ENCODE results near the gene MTA1.

Gene MTA1

DNA sequence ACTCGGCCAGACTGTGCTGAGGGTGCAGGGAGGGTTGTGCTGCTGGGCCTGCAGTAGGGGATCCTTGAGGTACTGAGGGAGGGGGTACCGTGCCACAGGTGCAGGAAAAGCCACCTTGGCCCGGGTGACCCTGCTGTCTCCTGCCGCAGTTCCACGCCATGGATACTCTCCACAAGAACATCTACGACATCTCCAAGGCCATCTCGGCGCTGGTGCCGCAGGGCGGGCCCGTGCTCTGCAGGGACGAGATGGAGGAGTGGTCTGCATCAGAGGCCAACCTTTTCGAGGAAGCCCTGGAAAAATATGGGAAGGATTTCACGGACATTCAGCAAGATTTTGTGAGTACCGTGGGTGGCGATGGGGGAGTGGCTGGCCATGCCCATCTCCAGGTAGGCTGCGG, 41.0 kb downstream of the MTA1 start:
- in situ Hi-C loops (cut with HindIII; ENCODE audit: low pct_ligation_motif_present, low sequenced_read_pairs), result no loop called here
- Histone ChIP-seq H3K4me3 (ENCODE audit: low read depth, low read length) (no peak overlapping the region), H3K27ac (no peak overlapping the region), H3K27me3 (replicated peaks) (no peaks in the 10 kb centered on the region), H3K36me3 (replicated peaks) (peaks cover 48% of the 10 kb centered on the region)
- TF ChIP-seq, protein P1, sequence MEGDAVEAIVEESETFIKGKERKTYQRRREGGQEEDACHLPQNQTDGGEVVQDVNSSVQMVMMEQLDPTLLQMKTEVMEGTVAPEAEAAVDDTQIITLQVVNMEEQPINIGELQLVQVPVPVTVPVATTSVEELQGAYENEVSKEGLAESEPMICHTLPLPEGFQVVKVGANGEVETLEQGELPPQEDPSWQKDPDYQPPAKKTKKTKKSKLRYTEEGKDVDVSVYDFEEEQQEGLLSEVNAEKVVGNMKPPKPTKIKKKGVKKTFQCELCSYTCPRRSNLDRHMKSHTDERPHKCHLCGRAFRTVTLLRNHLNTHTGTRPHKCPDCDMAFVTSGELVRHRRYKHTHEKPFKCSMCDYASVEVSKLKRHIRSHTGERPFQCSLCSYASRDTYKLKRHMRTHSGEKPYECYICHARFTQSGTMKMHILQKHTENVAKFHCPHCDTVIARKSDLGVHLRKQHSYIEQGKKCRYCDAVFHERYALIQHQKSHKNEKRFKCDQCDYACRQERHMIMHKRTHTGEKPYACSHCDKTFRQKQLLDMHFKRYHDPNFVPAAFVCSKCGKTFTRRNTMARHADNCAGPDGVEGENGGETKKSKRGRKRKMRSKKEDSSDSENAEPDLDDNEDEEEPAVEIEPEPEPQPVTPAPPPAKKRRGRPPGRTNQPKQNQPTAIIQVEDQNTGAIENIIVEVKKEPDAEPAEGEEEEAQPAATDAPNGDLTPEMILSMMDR (IDR thresholded peaks at IDR 0.05; ENCODE audit: low read depth, low read length, missing control alignments), result no peak
- no peak for DNase-seq

DNA sequence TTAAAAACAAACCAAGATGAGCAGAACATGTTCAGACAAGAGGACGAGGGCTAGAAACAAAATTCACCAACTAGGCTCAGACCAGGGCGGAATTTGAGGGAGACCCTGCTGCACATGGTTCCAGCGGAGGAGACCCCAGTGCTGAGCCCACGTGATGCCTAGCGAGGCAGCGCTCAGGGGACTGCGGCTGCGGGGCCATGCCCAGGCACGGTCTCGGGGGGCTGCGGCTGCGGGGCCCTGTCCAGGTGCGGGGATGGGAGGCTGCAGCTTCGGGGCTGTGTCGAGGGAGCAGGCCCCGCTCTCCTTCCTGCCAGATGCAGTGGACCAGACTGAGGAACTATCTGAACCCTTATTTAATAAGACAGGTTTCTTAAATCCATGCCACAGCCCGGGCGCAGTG, 42.3 kb downstream of the MTA1 start:
- no peak overlapping the region for H3K27ac ChIP-seq
- DNase-seq, result no peak
- no peaks in the 10 kb centered on the region for H3K27me3 ChIP-seq (replicated peaks)
- in situ Hi-C loops (cut with HindIII; ENCODE audit: low pct_ligation_motif_present, low sequenced_read_pairs), result no loop called here
- H3K36me3 ChIP-seq (replicated peaks), result peaks cover 51% of the 10 kb centered on the region
- TF ChIP-seq, protein P1 (IDR thresholded peaks at IDR 0.05; ENCODE audit: low read depth, low read length, missing control alignments), result no peak
- no peak overlapping the region for H3K4me3 ChIP-seq (ENCODE audit: low read depth, low read length)

DNA sequence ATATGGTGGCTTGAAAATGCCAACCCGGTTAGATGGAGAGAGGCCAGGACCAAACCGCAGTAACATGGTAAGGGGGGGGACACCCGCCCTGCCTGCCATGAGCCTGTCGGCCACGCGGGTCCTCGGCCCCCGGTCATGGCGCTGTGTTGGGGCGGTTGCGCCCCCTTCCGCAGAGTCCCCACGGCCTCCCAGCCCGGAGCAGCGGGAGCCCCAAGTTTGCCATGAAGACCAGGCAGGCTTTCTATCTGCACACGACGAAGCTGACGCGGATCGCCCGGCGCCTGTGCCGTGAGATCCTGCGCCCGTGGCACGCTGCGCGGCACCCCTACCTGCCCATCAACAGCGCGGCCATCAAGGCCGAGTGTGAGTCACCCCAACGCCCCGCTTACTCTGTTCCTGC, 44.9 kb downstream of the MTA1 start:
- DNase-seq, result no peak
- TF ChIP-seq, protein P1 (IDR thresholded peaks at IDR 0.05; ENCODE audit: low read depth, low read length, missing control alignments), result no peak
- Histone ChIP-seq H3K27ac (no peak overlapping the region), H3K27me3 (replicated peaks) (no peaks in the 10 kb centered on the region), H3K4me3 (ENCODE audit: low read depth, low read length) (no peak overlapping the region), H3K36me3 (replicated peaks) (peaks cover 60% of the 10 kb centered on the region)
- in situ Hi-C loops (cut with HindIII; ENCODE audit: low pct_ligation_motif_present, low sequenced_read_pairs), result no loop called here

DNA sequence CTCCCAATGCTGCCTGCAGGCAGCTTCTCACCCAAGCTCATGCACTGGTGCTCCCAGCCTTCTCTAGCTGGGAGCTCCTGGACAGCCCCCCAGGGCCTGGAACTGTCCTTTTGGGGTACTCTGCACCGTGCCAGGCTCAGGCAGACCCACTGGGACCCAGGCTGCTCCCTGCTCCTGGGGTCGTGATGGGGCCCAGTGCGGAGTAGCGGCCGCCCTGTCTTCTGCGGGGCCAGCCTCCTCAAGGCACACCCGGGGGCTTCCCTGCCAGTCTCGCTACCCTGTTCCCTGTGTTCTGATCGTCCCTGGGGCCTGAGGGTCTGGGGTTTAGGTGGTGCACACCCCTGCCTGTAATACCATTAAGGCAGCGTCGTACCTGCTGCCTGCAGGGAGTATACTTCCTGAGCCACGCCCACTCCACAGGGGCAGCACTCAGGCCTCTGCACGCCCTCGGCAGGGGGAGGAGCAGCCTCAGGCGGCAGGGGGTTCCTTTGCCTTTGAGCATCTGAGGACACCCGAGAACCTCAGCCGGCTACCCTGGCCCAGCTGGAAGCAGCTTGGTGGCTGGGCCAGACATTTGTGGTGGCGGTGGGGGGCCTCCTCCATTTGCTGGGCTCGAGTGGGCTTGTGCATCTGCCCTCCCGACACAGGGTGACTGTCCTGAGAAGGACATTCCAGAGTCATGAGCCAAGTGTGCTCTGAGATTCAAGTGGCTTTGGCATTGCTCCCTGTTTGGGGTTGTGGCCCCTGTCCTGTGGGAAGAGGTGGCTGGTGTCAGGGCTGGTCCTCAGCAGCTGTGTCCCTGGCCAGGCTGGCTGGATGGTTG, 45.8 kb downstream of the MTA1 start:
- DNase-seq, result no peak
- TF ChIP-seq, protein P1 (IDR thresholded peaks at IDR 0.05; ENCODE audit: low read depth, low read length, missing control alignments), result no peak
- Histone ChIP-seq H3K36me3 (replicated peaks) (peaks cover 60% of the 10 kb centered on the region), H3K27me3 (replicated peaks) (no peaks in the 10 kb centered on the region), H3K4me3 (ENCODE audit: low read depth, low read length) (no peak overlapping the region), H3K27ac (no peak overlapping the region)
- in situ Hi-C loops (cut with HindIII; ENCODE audit: low pct_ligation_motif_present, low sequenced_read_pairs), result no loop called here

DNA sequence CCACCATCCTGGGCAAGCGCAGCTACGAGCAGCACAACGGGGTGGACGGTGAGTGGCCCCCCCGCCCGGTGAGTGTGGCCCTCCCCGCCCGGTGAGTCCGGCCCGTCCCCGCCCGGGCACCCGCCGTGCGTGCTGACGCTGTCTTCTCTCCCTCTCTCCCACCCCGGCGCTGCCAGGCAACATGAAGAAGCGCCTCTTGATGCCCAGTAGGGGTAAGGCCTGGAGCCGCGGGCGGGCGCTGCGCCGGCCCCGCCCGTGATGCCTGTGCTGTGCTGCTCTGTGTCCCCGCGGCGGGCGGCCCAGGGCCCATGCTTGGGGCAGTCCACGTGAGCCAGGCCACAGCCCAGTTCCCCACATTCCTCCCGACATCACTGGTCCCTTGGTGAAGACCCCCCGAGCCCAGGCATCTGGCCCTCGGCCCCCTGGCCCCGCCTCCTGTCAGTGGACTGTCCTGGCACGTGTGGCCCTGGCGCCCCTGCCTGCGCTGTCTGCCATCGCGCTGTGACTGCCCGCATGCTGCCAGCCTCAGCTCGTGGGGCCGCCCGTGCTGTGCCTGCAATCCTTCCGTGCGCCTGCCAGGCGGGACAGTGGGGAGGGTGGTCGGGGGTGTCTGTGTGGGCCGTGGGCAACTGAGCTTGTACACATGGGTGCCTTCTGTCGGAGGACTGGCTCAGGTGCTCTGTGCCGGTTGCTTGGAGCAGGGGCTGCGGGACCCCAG, 47.1 kb downstream of the MTA1 start:
- in situ Hi-C loops (cut with HindIII; ENCODE audit: low pct_ligation_motif_present, low sequenced_read_pairs), result no loop called here
- DNase-seq, result no peak
- Histone ChIP-seq H3K4me3 (ENCODE audit: low read depth, low read length) (no peak overlapping the region), H3K27me3 (replicated peaks) (no peaks in the 10 kb centered on the region), H3K36me3 (replicated peaks) (peaks cover 48% of the 10 kb centered on the region), H3K27ac (no peak overlapping the region)
- TF ChIP-seq, protein P1 (IDR thresholded peaks at IDR 0.05; ENCODE audit: low read depth, low read length, missing control alignments), result no peak

Measured in brain microvascular endothelial cell (primary cell).